ENCODE results near the gene ABI3BP.

Gene ABI3BP

GRCh38 chr3:100776746-100777145 lies 216.5 kb downstream of the ABI3BP start:
- TF ChIP-seq CTCF (IDR thresholded peaks at IDR 0.05): no peak
- no peaks in the 10 kb centered on the region for H3K4me1 ChIP-seq (ENCODE audit: control insufficient read depth in 1 of 2, insufficient read depth in 1 of 2, low read depth in 1 of 2, low read length in 1 of 2)
- no peaks in the 10 kb centered on the region for H3K9me3 ChIP-seq
- no peaks in the 10 kb centered on the region for H3K36me3 ChIP-seq
- H3K4me3 ChIP-seq (ENCODE audit: low read depth in 1 of 2, low read length in 1 of 2): no peak overlapping the region
- H3K27me3 ChIP-seq: no peaks in the 10 kb centered on the region
- H3K27ac ChIP-seq: no peak overlapping the region

- Histone ChIP-seq H3K27ac (no peak overlapping the region), H3K4me1 (ENCODE audit: control insufficient read depth in 1 of 2, insufficient read depth in 1 of 2, low read depth in 1 of 2, low read length in 1 of 2) (no peaks in the 10 kb centered on the region), H3K4me3 (ENCODE audit: low read depth in 1 of 2, low read length in 1 of 2) (no peak overlapping the region), H3K9me3 (no peaks in the 10 kb centered on the region), H3K27me3 (no peaks in the 10 kb centered on the region), H3K36me3 (no peaks in the 10 kb centered on the region)
- TF ChIP-seq CTCF (IDR thresholded peaks at IDR 0.05): no peak
Measured at GRCh38 chr3:100776097-100776729, 217.0 kb downstream of the ABI3BP start.

- H3K36me3 ChIP-seq: no peaks in the 10 kb centered on the region
- H3K27ac ChIP-seq: no peak overlapping the region
- no peak overlapping the region for H3K4me3 ChIP-seq (ENCODE audit: low read depth in 1 of 2, low read length in 1 of 2)
- H3K27me3 ChIP-seq: no peaks in the 10 kb centered on the region
- no peaks in the 10 kb centered on the region for H3K4me1 ChIP-seq (ENCODE audit: control insufficient read depth in 1 of 2, insufficient read depth in 1 of 2, low read depth in 1 of 2, low read length in 1 of 2)
- no peak for TF ChIP-seq CTCF (IDR thresholded peaks at IDR 0.05)
- no peaks in the 10 kb centered on the region for H3K9me3 ChIP-seq
Measured at GRCh38 chr3:100775669-100776068, 217.6 kb downstream of the ABI3BP start.

DNA sequence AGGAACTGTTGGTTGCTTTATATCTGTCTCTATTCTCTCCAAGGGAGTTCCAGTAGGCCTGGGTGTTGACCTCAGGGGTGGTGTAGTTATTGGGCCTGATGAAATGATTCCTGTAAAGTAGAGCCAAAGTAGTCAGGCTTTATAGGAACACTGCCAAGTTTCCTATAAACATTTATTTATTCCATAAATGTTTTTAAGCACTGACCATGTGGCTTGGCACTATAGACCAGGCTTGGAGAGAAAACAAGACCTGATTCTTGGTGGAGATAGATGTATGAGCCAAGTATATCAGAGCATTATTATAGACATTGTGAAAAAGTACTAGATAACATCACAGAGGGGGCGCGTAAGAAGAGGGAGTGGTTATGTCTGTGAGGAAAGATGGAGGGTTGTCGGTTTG lies 218.0 kb downstream of the ABI3BP start:
- no peaks in the 10 kb centered on the region for H3K36me3 ChIP-seq

DNA sequence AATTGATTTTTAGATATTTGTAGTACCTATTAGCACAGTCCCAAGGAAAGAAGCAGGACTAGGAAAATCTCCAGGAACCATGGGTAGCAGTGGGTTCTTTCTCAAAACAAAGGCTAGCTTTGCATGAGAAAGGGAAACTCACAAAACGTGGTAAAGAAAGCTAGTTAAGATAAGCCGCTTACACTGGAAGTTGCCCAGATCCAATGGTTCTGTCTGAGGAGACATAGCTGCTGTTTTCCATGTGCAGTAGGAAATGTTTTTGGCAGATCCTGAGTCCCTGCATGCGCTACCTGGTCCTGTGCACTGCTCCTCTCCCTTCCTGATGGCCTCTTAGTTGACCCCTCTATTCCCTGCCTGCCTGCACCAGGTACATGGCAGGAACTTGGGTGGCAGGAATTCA lies 223.5 kb downstream of the ABI3BP start:
- no peak for TF ChIP-seq CTCF (IDR thresholded peaks at IDR 0.05)
- Histone ChIP-seq H3K4me3 (ENCODE audit: low read depth in 1 of 2, low read length in 1 of 2) (no peak overlapping the region), H3K27ac (no peak overlapping the region), H3K27me3 (no peaks in the 10 kb centered on the region), H3K36me3 (no peaks in the 10 kb centered on the region), H3K4me1 (ENCODE audit: control insufficient read depth in 1 of 2, insufficient read depth in 1 of 2, low read depth in 1 of 2, low read length in 1 of 2) (no peaks in the 10 kb centered on the region), H3K9me3 (no peaks in the 10 kb centered on the region)

More for the DNA sequence above, 218.0 kb downstream of the ABI3BP start:
- Histone ChIP-seq H3K9me3 (no peaks in the 10 kb centered on the region), H3K4me3 (ENCODE audit: low read depth in 1 of 2, low read length in 1 of 2) (no peak overlapping the region), H3K27me3 (no peaks in the 10 kb centered on the region), H3K4me1 (ENCODE audit: control insufficient read depth in 1 of 2, insufficient read depth in 1 of 2, low read depth in 1 of 2, low read length in 1 of 2) (no peaks in the 10 kb centered on the region), H3K27ac (no peak overlapping the region)
- no peak for TF ChIP-seq CTCF (IDR thresholded peaks at IDR 0.05)

All from neutrophil (primary cell).